Left lung (tissue), 10 donors: ENCODE data around the gene GSX2. TPM values are rescaled to one million over a fixed set of nuclear protein-coding genes. Genes with fewer than 3 reads are reported as not detected.

Experiments used
- ATAC-seq: fragments of 200-7000 bp; cut with Tn5 transposase; one replicate; pipeline ENCODE4 v1.9.1; 2020; ENCODE audit warnings: moderate library complexity
- DNase-seq, 4 donors: peaks; one replicate each; pipeline ENCODE4 v3.0.0-alpha.2; 2013 to 2020
- H3K27ac ChIP-seq, 2 donors: fragments of 200-600 bp; sonication (generic) in 1 of 2; one replicate each; pipeline versions ENCODE4 v1.5.0 to v1.8.0; 2020 to 2021
- H3K27me3 ChIP-seq, 2 donors: fragments of 200-600 bp; sonication (generic) in 1 of 2; one replicate each; pipeline versions ENCODE4 v1.5.0 to v1.8.0; 2020 to 2021
- H3K36me3 ChIP-seq, 2 donors: fragments of 200-600 bp; sonication (generic) in 1 of 2; one replicate each; pipeline versions ENCODE4 v1.5.0 to v1.8.0; 2020 to 2021
- H3K4me1 ChIP-seq, 2 donors: fragments of 200-600 bp; one replicate each; pipeline ENCODE4 v1.8.0; 2021
- H3K4me3 ChIP-seq, 2 donors: fragments of 200-600 bp; sonication (generic) in 1 of 2; one replicate each; pipeline versions ENCODE4 v1.5.0 to v1.8.0; 2020 to 2021; ENCODE audit warnings: mild to moderate bottlenecking in 1 of 2
- H3K9me3 ChIP-seq, 2 donors: fragments of 200-600 bp; sonication (generic) in 1 of 2; one replicate each; pipeline versions ENCODE4 v1.5.0 to v1.8.0; 2020 to 2021
- intact Hi-C, 2 donors: fragments of 100-400 bp; cut with DNase I; formaldehyde crosslinking; loops; one replicate each; pipeline versions ENCODE4 v1.11.2 to v1.14.2; 2022
- polyA plus RNA-seq, 6 donors: library from polyadenylated mRNA; unstranded; fragments of 120-200 nt; gene quantifications; one replicate each; pipeline ENCODE4 v1.2.1, GENCODE V29; 2013; ENCODE audit not compliant: insufficient read length in 6 of 6
- total RNA-seq, 2 donors: library from RNA; stranded (reverse); fragmentation: NEBNext Ultra II Directional; extraction: Animal tissue kit (Norgen Biotek cat#: 25700); gene quantifications; one replicate each; pipeline ENCODE4 v1.2.1, GENCODE V29; 2021
- TF ChIP-seq, protein P1 (sequence below), 2 donors: fragments of 200-600 bp; sonication (generic) in 1 of 2; IDR thresholded peaks; one replicate each; pipeline versions ENCODE4 v1.5.0 to v1.8.0; 2021; ENCODE audit warnings: antibody characterized with exemption in 2 of 2
- donor health status: DM: no; HTN: yes; CAD: no.
- donor health status: DM: no; HTN: no; CAD: no.

Gene GSX2
- total and polyA plus RNA-seq, 8 donors: not detected

DNA sequence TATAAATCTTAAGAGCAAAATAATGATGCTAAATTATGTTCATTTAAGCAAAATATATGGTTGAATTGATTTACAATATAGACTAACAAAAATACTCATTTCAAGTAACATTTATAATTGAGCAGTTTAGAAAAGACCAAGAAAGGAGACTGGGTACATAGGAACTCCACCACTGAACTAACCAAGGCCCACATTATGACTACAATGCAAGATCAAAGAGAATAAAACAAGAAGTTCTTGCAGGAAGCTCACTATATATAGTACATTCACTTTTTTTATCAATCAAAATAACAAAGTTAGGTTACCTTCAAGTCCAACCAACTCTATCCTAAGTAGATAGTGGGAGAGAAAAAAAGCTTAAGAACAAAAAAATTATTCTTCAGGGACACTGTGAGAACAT, 43.6 kb upstream of the GSX2 start:
- ATAC-seq (no peak), DNase-seq (no peak)
- no peak overlapping the region for H3K27ac ChIP-seq
- no peaks in the 10 kb centered on the region for H3K27me3 ChIP-seq
- H3K4me3 ChIP-seq: no peak overlapping the region
- intact Hi-C loops: no loop called here
- TF ChIP-seq, protein P1, sequence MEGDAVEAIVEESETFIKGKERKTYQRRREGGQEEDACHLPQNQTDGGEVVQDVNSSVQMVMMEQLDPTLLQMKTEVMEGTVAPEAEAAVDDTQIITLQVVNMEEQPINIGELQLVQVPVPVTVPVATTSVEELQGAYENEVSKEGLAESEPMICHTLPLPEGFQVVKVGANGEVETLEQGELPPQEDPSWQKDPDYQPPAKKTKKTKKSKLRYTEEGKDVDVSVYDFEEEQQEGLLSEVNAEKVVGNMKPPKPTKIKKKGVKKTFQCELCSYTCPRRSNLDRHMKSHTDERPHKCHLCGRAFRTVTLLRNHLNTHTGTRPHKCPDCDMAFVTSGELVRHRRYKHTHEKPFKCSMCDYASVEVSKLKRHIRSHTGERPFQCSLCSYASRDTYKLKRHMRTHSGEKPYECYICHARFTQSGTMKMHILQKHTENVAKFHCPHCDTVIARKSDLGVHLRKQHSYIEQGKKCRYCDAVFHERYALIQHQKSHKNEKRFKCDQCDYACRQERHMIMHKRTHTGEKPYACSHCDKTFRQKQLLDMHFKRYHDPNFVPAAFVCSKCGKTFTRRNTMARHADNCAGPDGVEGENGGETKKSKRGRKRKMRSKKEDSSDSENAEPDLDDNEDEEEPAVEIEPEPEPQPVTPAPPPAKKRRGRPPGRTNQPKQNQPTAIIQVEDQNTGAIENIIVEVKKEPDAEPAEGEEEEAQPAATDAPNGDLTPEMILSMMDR (IDR thresholded peaks at IDR 0.05): no peak
- H3K36me3 ChIP-seq: no peaks in the 10 kb centered on the region
- peaks cover 0 to 76% of the 10 kb centered on the region in 2 donors for H3K4me1 ChIP-seq
- no peaks in the 10 kb centered on the region for H3K9me3 ChIP-seq

DNA sequence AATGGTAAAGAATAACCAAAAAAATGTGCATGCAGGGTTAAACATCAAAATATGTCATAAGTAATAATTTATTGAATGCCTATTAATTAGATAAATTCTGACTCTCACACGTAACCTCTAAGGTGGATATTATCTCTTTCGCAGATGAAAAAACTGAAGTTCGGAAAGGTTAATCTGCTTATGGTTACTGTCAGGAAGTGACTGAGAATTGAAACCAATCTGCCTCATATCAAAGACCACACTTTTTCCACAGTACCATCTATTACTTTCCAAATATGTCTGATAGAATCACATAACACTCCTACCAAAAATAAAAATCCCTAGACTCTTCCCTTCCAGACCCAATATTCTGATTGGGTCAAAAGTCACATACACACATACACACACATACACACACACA, 41.8 kb upstream of the GSX2 start:
- no peaks in the 10 kb centered on the region for H3K9me3 ChIP-seq
- TF ChIP-seq, protein P1 (IDR thresholded peaks at IDR 0.05): no peak
- no peak for DNase-seq
- intact Hi-C loops: no loop called here
- H3K4me3 ChIP-seq: no peak overlapping the region
- ATAC-seq: no peak
- no peaks in the 10 kb centered on the region for H3K27me3 ChIP-seq
- no peak overlapping the region for H3K27ac ChIP-seq
- peaks cover 15 to 78% of the 10 kb centered on the region in 2 donors for H3K4me1 ChIP-seq
- no peaks in the 10 kb centered on the region for H3K36me3 ChIP-seq

DNA sequence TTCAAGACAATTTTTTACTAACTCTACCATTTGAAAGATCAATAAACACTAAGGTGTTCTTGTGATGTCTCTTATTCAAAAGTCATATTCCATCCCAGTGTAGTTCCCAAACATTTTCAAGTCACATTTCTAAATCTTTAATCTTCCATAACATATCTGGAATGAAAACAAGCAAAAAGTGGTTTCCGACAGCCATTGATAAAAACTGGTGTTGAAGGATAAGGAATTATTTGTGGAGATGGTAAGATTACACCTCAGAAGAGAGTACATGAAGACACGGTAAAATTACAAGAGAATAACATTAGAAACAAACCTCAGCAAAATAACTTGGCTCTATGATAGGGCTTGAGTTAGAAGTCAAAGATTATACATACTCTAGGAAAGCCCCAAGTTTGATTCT, 39.8 kb upstream of the GSX2 start:
- DNase-seq: no peak
- H3K27me3 ChIP-seq: no peaks in the 10 kb centered on the region
- intact Hi-C loops: no loop called here

DNA sequence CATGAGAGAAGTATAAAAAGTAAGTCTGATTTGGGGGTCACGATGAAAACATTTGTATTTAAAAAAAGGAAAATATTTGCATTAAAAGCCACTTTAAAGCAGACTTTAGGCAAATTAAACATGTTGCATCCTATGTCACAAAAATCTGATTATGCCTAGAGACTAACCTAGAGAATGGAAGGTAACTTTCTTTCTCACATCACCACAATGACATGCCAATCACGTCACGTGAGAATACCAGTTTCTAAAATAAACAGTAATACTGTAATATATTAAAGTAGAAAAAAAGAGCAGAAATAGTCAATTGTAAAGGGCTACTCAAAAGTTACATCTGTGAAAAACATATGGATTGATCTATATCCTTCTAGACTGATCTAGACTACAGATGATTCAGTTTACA, 38.9 kb upstream of the GSX2 start:
- Histone ChIP-seq H3K4me3 (peak overlapping the region in 1 of 2 donors; percentile 85), H3K27ac (no peak overlapping the region), H3K36me3 (no peaks in the 10 kb centered on the region), H3K27me3 (no peaks in the 10 kb centered on the region), H3K4me1 (peaks cover 20 to 76% of the 10 kb centered on the region in 2 donors), H3K9me3 (no peaks in the 10 kb centered on the region)
- TF ChIP-seq, protein P1 (IDR thresholded peaks at IDR 0.05): no peak
- intact Hi-C loops: no loop called here
- ATAC-seq: no peak
- DNase-seq: no peak

More for the DNA sequence above, 39.8 kb upstream of the GSX2 start:
- no peak for ATAC-seq
- Histone ChIP-seq H3K27ac (no peak overlapping the region), H3K9me3 (no peaks in the 10 kb centered on the region), H3K4me1 (peaks cover 16 to 67% of the 10 kb centered on the region in 2 donors), H3K36me3 (no peaks in the 10 kb centered on the region), H3K4me3 (no peak overlapping the region)
- TF ChIP-seq, protein P1 (IDR thresholded peaks at IDR 0.05): no peak

DNA sequence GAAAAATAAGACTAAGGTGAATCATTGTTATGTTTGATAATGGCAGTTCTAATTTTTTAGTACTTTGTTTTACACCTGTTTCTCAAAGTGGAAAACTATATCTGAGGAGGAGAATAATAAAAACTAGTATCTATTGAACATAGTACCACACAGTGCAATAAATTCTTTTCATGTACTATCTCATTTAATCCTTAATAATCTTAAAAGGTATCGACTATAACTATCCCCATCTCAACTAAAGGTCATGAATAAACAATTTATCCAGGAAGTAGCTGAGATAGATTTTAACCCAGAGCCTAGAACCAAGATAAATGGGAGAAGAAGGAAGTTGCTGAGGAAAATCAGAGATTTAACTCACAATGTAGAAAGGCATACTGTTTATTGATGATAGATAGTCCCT, 38.1 kb upstream of the GSX2 start:
- TF ChIP-seq, protein P1 (IDR thresholded peaks at IDR 0.05): no peak

More for the DNA sequence above, 38.1 kb upstream of the GSX2 start:
- Histone ChIP-seq H3K4me1 (peaks cover 20 to 71% of the 10 kb centered on the region in 2 donors), H3K4me3 (peak overlapping the region in 1 of 2 donors; percentile 85), H3K9me3 (no peaks in the 10 kb centered on the region), H3K36me3 (no peaks in the 10 kb centered on the region), H3K27ac (peak overlapping the region in 1 of 2 donors; percentile 98), H3K27me3 (no peaks in the 10 kb centered on the region)
- intact Hi-C loops: no loop called here
- no peak for DNase-seq
- no peak for ATAC-seq
